ENCODE results near the gene OR5B21. TPM values are rescaled to one million over a fixed set of nuclear protein-coding genes. Genes with fewer than 3 reads are reported as not detected.

The OR5B21 gene
- not detected in 5 replicates for total RNA-seq (2022; extraction: Qiagen RNA extraction; ENCODE audit: low read depth)

DNA sequence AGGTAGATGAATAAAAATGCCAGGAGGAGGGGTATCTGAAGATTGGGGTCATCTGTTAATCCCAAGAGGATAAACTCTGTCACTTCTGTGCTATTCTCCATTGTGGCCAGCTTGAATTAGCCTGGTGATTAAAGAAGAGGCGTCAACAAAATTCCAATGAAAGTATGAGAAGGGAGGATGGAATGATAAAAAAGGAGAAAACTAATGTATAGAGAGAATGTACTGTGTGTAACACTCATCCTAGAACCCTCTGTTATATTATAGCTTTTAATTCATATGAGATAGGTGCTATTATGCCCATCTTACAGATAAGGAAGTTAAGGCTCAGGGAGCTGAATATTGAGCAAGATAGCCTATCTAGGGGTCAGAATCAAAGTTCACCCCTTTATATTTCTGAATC lies at the start of gene OR5B21:
Gene OR5B21 (minus strand): TSS at position 101 of the 400 bp plus-strand sequence. CDS start 0 bp downstream, at position 101.

Other genes starting within 250 kb of the OR5B21 start
- not detected in 5 replicates for gene OR10W1, start 239.8 kb downstream of the OR5B21 start, total RNA-seq (2022; extraction: Qiagen RNA extraction; ENCODE audit: low read depth)
- gene OR5B17, start 149.0 kb downstream of the OR5B21 start, total RNA-seq (2022; extraction: Qiagen RNA extraction; ENCODE audit: low read depth): not detected in 5 replicates
- not detected in 5 replicates for gene OR5B3, start 101.2 kb downstream of the OR5B21 start, total RNA-seq (2022; extraction: Qiagen RNA extraction; ENCODE audit: low read depth)
- gene OR5B2, start 80.0 kb downstream of the OR5B21 start, total RNA-seq (2022; extraction: Qiagen RNA extraction; ENCODE audit: low read depth): not detected in 5 replicates
- not detected in 5 replicates for gene OR5B12, start 65.9 kb downstream of the OR5B21 start, total RNA-seq (2022; extraction: Qiagen RNA extraction; ENCODE audit: low read depth)
- 1.8 to 2.9 TPM (median 2.3 TPM) in 5 replicates for gene LPXN, start 67.8 kb upstream of the OR5B21 start, total RNA-seq (2022; extraction: Qiagen RNA extraction; ENCODE audit: low read depth)
- gene ZFP91, start 71.0 kb upstream of the OR5B21 start, total RNA-seq (2022; extraction: Qiagen RNA extraction; ENCODE audit: low read depth): 31.0 to 43.3 TPM (median 39.4 TPM) in 5 replicates
- gene CNTF, start 114.6 kb upstream of the OR5B21 start, total RNA-seq (2022; extraction: Qiagen RNA extraction; ENCODE audit: low read depth): 1.0 to 1.5 TPM (median 1.3 TPM) in 5 replicates
- not detected in 5 replicates for gene GLYAT, start 223.8 kb upstream of the OR5B21 start, total RNA-seq (2022; extraction: Qiagen RNA extraction; ENCODE audit: low read depth)